Measurements from ENCODE around the gene STRBP.

DNA sequence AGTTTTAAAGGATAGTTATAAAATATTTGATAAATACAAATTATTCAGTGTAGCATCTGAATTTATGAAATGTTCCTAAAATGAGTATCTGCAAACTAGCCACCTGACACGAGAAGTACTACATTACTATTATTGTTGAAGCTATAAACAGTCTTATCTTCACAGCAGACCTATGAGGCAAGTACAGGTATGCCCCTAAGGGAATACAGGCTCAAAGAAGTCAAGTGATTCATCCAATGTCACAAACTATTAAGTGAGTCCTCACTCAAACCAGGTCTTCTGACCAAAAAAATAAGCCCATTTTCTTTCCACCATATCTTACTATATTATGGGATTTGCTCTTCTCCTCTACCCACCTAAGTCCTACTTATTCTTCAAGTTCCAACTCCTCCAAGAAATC, 28.7 kb downstream of the STRBP start:
- no peak for TF ChIP-seq POLR2A (IDR thresholded peaks at IDR 0.05)
- TF ChIP-seq, protein P1, sequence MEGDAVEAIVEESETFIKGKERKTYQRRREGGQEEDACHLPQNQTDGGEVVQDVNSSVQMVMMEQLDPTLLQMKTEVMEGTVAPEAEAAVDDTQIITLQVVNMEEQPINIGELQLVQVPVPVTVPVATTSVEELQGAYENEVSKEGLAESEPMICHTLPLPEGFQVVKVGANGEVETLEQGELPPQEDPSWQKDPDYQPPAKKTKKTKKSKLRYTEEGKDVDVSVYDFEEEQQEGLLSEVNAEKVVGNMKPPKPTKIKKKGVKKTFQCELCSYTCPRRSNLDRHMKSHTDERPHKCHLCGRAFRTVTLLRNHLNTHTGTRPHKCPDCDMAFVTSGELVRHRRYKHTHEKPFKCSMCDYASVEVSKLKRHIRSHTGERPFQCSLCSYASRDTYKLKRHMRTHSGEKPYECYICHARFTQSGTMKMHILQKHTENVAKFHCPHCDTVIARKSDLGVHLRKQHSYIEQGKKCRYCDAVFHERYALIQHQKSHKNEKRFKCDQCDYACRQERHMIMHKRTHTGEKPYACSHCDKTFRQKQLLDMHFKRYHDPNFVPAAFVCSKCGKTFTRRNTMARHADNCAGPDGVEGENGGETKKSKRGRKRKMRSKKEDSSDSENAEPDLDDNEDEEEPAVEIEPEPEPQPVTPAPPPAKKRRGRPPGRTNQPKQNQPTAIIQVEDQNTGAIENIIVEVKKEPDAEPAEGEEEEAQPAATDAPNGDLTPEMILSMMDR (IDR thresholded peaks at IDR 0.05), result no peak

Data from prostate gland (tissue), 2 donors.